MM.1S (cell line): Measurements from ENCODE around the gene PDCD1.

ENCODE experiments used
- DNase-seq: peaks from one replicate; pipeline ENCODE4 v3.0.0-alpha.2; 2015
- H2AFZ ChIP-seq: fragments of 300-600 bp; sonication (generic); 2 replicates; pipeline ENCODE4 v1.6.0; 2016; ENCODE audit warnings: antibody characterized with exemption, low read length
- H3F3A ChIP-seq: fragments of 300-600 bp; sonication (generic); 2 replicates; pipeline ENCODE4 v1.6.1; 2016; ENCODE audit warnings: mild to moderate bottlenecking, antibody characterized with exemption, low read length, moderate library complexity, mixed read lengths; ENCODE audit not compliant: insufficient read depth
- H3K27ac ChIP-seq: fragments of 300-600 bp; sonication (generic); 2 replicates; pipeline ENCODE4 v1.5.1; 2016; ENCODE audit warnings: mild to moderate bottlenecking, low read length
- H3K27me3 ChIP-seq: fragments of 300-600 bp; sonication (generic); replicated peaks from 2 replicates; pipeline ENCODE4 v1.6.0; 2016; ENCODE audit warnings: low read length; ENCODE audit not compliant: insufficient read depth
- H3K36me3 ChIP-seq: fragments of 300-600 bp; sonication (generic); replicated peaks from 2 replicates; pipeline ENCODE4 v1.6.1; 2016; ENCODE audit warnings: mild to moderate bottlenecking, low read length, mixed read lengths; ENCODE audit not compliant: insufficient read depth
- H3K4me1 ChIP-seq: fragments of 300-600 bp; sonication (generic); 2 replicates; pipeline ENCODE4 v1.6.1; 2016; ENCODE audit warnings: low read length, mixed read lengths
- H3K4me2 ChIP-seq: fragments of 300-600 bp; sonication (generic); 2 replicates; pipeline ENCODE4 v1.6.0; 2016; ENCODE audit warnings: low read depth, low read length
- H3K4me3 ChIP-seq: fragments of 300-600 bp; sonication (generic); 2 replicates; pipeline ENCODE4 v1.5.1; 2016; ENCODE audit warnings: low read length, mixed read lengths
- H3K79me2 ChIP-seq: fragments of 300-600 bp; sonication (generic); 2 replicates; pipeline ENCODE4 v1.6.1; 2016; ENCODE audit warnings: mixed run types, low read length, mixed read lengths
- H3K9ac ChIP-seq: fragments of 300-600 bp; sonication (generic); 2 replicates; pipeline ENCODE4 v1.6.1; 2016; ENCODE audit warnings: low read length, mixed read lengths
- H3K9me2 ChIP-seq: fragments of 300-600 bp; sonication (generic); replicated peaks from 2 replicates; pipeline ENCODE4 v1.6.1; 2016; ENCODE audit warnings: mild to moderate bottlenecking, low read length, mixed read lengths; ENCODE audit not compliant: insufficient read depth
- H3K9me3 ChIP-seq: fragments of 300-600 bp; sonication (generic); replicated peaks from 2 replicates; pipeline ENCODE4 v1.6.1; 2016; ENCODE audit warnings: mild to moderate bottlenecking, low read length, mixed read lengths; ENCODE audit not compliant: insufficient read depth
- H4K20me1 ChIP-seq: fragments of 300-600 bp; sonication (generic); 2 replicates; pipeline ENCODE4 v1.6.1; 2016; ENCODE audit warnings: mild to moderate bottlenecking, low read length, moderate library complexity, mixed read lengths; ENCODE audit not compliant: insufficient read depth
- EZH2 ChIP-seq: fragments of 300-600 bp; sonication (generic); optimal IDR thresholded peaks from 2 replicates; pipeline ENCODE3; 2017; ENCODE audit warnings: low read depth, mild to moderate bottlenecking, antibody characterized with exemption, low read length, mixed read lengths
- EZH2phosphoT487 ChIP-seq: fragments of 300-600 bp; sonication (generic); IDR thresholded peaks from 2 replicates; pipeline ENCODE4 v1.6.1; 2018; ENCODE audit warnings: antibody characterized with exemption, low read length
- TF ChIP-seq, protein P1 (sequence below): fragments of 300-600 bp; sonication (generic); IDR thresholded peaks from 2 replicates; pipeline ENCODE4 v1.5.1; 2016; ENCODE audit warnings: antibody characterized with exemption, low read length, mixed read lengths

Gene PDCD1

GRCh38 chr2:241866790-241867645 is 8.3 kb upstream of the PDCD1 start:
- Histone ChIP-seq H3K4me2 (no peak overlapping the region), H3K4me1 (no peaks in the 10 kb centered on the region), H3K79me2 (no peaks in the 10 kb centered on the region), H3K4me3 (no peak overlapping the region), H3K9ac (no peak overlapping the region), H3K36me3 (no peaks in the 10 kb centered on the region), H4K20me1 (no peaks in the 10 kb centered on the region), H3K9me3 (no peaks in the 10 kb centered on the region), H2AFZ (no peak overlapping the region), H3F3A (no peaks in the 10 kb centered on the region), H3K9me2 (no peaks in the 10 kb centered on the region), H3K27me3 (peaks cover 79% of the 10 kb centered on the region), H3K27ac (no peak overlapping the region)
- TF ChIP-seq EZH2 (no peak), EZH2phosphoT487 (no peak)
- TF ChIP-seq, protein P1, sequence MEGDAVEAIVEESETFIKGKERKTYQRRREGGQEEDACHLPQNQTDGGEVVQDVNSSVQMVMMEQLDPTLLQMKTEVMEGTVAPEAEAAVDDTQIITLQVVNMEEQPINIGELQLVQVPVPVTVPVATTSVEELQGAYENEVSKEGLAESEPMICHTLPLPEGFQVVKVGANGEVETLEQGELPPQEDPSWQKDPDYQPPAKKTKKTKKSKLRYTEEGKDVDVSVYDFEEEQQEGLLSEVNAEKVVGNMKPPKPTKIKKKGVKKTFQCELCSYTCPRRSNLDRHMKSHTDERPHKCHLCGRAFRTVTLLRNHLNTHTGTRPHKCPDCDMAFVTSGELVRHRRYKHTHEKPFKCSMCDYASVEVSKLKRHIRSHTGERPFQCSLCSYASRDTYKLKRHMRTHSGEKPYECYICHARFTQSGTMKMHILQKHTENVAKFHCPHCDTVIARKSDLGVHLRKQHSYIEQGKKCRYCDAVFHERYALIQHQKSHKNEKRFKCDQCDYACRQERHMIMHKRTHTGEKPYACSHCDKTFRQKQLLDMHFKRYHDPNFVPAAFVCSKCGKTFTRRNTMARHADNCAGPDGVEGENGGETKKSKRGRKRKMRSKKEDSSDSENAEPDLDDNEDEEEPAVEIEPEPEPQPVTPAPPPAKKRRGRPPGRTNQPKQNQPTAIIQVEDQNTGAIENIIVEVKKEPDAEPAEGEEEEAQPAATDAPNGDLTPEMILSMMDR = no peak
- DNase-seq = no peak

- H3K36me3 ChIP-seq = no peaks in the 10 kb centered on the region
- 0 out of 2 replicates have a peak, but pooled peaks cover 1% of the 10 kb centered on the region for H3K4me1 ChIP-seq
- H3K9me2 ChIP-seq = no peaks in the 10 kb centered on the region
- no peak overlapping the region for H3K4me3 ChIP-seq
- no peak overlapping the region for H3K9ac ChIP-seq
- H3K27me3 ChIP-seq = peaks cover 71% of the 10 kb centered on the region
- no peak for DNase-seq
- H2AFZ ChIP-seq = no peak overlapping the region
- H4K20me1 ChIP-seq = no peaks in the 10 kb centered on the region
- TF ChIP-seq EZH2phosphoT487 (no peak), EZH2 (no peak)
- TF ChIP-seq, protein P1 = no peak
- H3K27ac ChIP-seq = no peak overlapping the region
- no peaks in the 10 kb centered on the region for H3K9me3 ChIP-seq
- H3K4me2 ChIP-seq = no peak overlapping the region
- H3K79me2 ChIP-seq = no peaks in the 10 kb centered on the region
- no peaks in the 10 kb centered on the region for H3F3A ChIP-seq
Observed at GRCh38 chr2:241865957-241866789, 7.5 kb upstream of the PDCD1 start.

- Histone ChIP-seq H2AFZ (no peak overlapping the region), H3K4me2 (no peak overlapping the region), H3K9ac (no peak overlapping the region), H3F3A (peaks cover 2% of the 10 kb centered on the region; the same call in 1 of the 2 replicates), H3K9me2 (no peaks in the 10 kb centered on the region), H3K27me3 (peaks cover 64% of the 10 kb centered on the region), H3K9me3 (no peaks in the 10 kb centered on the region), H3K79me2 (no peaks in the 10 kb centered on the region), H3K4me3 (no peak overlapping the region), H3K27ac (no peak overlapping the region), H3K4me1 (peaks cover 8% of the 10 kb centered on the region), H3K36me3 (no peaks in the 10 kb centered on the region), H4K20me1 (no peaks in the 10 kb centered on the region)
- TF ChIP-seq, protein P1 = no peak
- TF ChIP-seq EZH2 (no peak), EZH2phosphoT487 (no peak)
- no peak for DNase-seq
Observed at GRCh38 chr2:241865416-241865956, 6.8 kb upstream of the PDCD1 start.
